HCT116 (cell line): ENCODE results near the gene FAM83G. TPM values are rescaled to one million over a fixed set of nuclear protein-coding genes. Genes with fewer than 3 reads are reported as not detected.

Experiments
- ATAC-seq: fragments of 200-7000 bp; cut with Tn5 transposase; 2 replicates; pipeline ENCODE4 v1.9.1; 2020; ENCODE audit warnings: mild to moderate bottlenecking, moderate library complexity
- BruUV-seq: library from RNA; stranded (reverse); fragments of 400-500 nt; replicated peaks from 2 replicates; lab custom pipeline; 2021; lab: Mats Ljungman, UMichigan
- CTCF ChIA-PET: fragments of 300-600 bp; sonication (Branson Sonifier 250); formaldehyde crosslinking; loops from one replicate; lab custom pipeline; 2021; ENCODE audit warnings: antibody characterized with exemption; lab: Charles Lee
- POLR2A ChIA-PET: fragments of 300-600, 350-600 bp; sonication (Branson Sonifier 250); formaldehyde crosslinking; loops from one replicate; lab custom pipeline; 2021; ENCODE audit warnings: antibody characterized with exemption; lab: Charles Lee
- RAD21 ChIA-PET, 2 experiments: fragments of 300-600 bp; sonication (Branson Sonifier 250); formaldehyde crosslinking; loops; one replicate each; lab custom pipeline; 2023; ENCODE audit warnings: low total read pairs in 2 of 2; ENCODE audit not compliant: uncharacterized antibody in 2 of 2, unreplicated experiment in 2 of 2, low non-redundant PET in 1 of 2; lab: Charles Lee
- DNase-seq: peaks from one replicate; pipeline ENCODE4 v3.0.0-alpha.2; 2010; ENCODE audit warnings: low read depth, low spot score
- H2AFZ ChIP-seq: fragments of 200-600 bp; shearing (Covaris generic), sonication (generic); 2 replicates; pipeline ENCODE4 v1.6.1; 2017; ENCODE audit warnings: low read depth, mixed run types, mixed read lengths, antibody characterized with exemption, low read length; ENCODE audit not compliant: poor library complexity, severe bottlenecking
- H3K27ac ChIP-seq: 2 replicates; pipeline ENCODE4 v1.5.1; 2012; ENCODE audit warnings: low read depth, low read length
- H3K27me3 ChIP-seq: fragments of 200-600 bp; sonication (generic); 2 replicates; pipeline ENCODE4 v1.6.1; 2016; ENCODE audit warnings: mixed run types, low read length, mixed read lengths; ENCODE audit not compliant: insufficient read depth
- H3K36me3 ChIP-seq, 2 experiments: fragments of 200-500 bp in 1 of 2; fragments of 200-600 bp in 1 of 2; sonication (Bioruptor generic) in 1 of 2; sonication (generic) in 1 of 2; 2 replicates each; pipeline versions ENCODE4 v1.5.1 to v1.6.1; 2014 to 2016; ENCODE audit warnings: low read length in 2 of 2, inconsistent platforms in 1 of 2, mixed read lengths in 1 of 2, mixed run types in 1 of 2; ENCODE audit not compliant: insufficient read depth in 2 of 2, control insufficient read depth in 1 of 2
- H3K4me1 ChIP-seq, 2 experiments: fragments of 200-600 bp in 1 of 2; sonication (generic) in 1 of 2; 2 replicates each; pipeline versions ENCODE4 v1.5.1 to v1.6.1; 2012 to 2017; ENCODE audit warnings: low read length in 2 of 2, inconsistent platforms in 1 of 2, mild to moderate bottlenecking in 1 of 2, mixed read lengths in 1 of 2, mixed run types in 1 of 2, moderate library complexity in 1 of 2; ENCODE audit not compliant: insufficient read depth in 2 of 2, control insufficient read depth in 1 of 2
- H3K4me2 ChIP-seq: fragments of 200-600 bp; sonication (generic); 2 replicates; pipeline ENCODE4 v1.6.1; 2017; ENCODE audit warnings: mixed run types, low read length, mixed read lengths
- H3K4me3 ChIP-seq, 2 experiments: fragments of 200-600 bp in 1 of 2; sonication (generic) in 1 of 2; replicated peaks in 1 of 2; 2 replicates each; pipeline ENCODE4 v1.5.1; 2011 to 2016; ENCODE audit warnings: low read length in 2 of 2, control low read depth in 1 of 2, low read depth in 1 of 2, mild to moderate bottlenecking in 1 of 2, mixed read lengths in 1 of 2, mixed run types in 1 of 2
- H3K79me2 ChIP-seq: fragments of 200-600 bp; sonication (generic); 2 replicates; pipeline ENCODE4 v1.6.1; 2017; ENCODE audit warnings: mild to moderate bottlenecking, mixed run types, low read length, moderate library complexity, mixed read lengths; ENCODE audit not compliant: insufficient read depth
- H3K9ac ChIP-seq: fragments of 200-600 bp; sonication (generic); 2 replicates; pipeline ENCODE4 v1.6.1; 2016; ENCODE audit warnings: low read length, mixed read lengths
- H3K9me2 ChIP-seq: fragments of 200-600 bp; sonication (generic), shearing (Covaris generic); 2 replicates; pipeline ENCODE4 v1.6.1; 2017; ENCODE audit warnings: mixed run types, mild to moderate bottlenecking, moderate library complexity; ENCODE audit not compliant: insufficient read depth
- H3K9me3 ChIP-seq, 2 experiments: fragments of 200-500 bp in 1 of 2; fragments of 200-600 bp in 1 of 2; sonication (Bioruptor generic) in 1 of 2; sonication (generic) in 1 of 2; 2 replicates each; pipeline ENCODE4 v1.6.1; 2014 to 2017; ENCODE audit warnings: low read length in 2 of 2, mixed read lengths in 2 of 2, inconsistent platforms in 1 of 2, low read depth in 1 of 2, mild to moderate bottlenecking in 1 of 2, mixed run types in 1 of 2, moderate library complexity in 1 of 2; ENCODE audit not compliant: control insufficient read depth in 1 of 2, insufficient read depth in 1 of 2
- H4K20me1 ChIP-seq: fragments of 200-600 bp; sonication (generic), shearing (Covaris generic); 2 replicates; pipeline ENCODE4 v1.6.1; 2017; ENCODE audit warnings: mixed run types, mild to moderate bottlenecking, moderate library complexity; ENCODE audit not compliant: insufficient read depth
- ATF3 ChIP-seq: IDR thresholded peaks from 2 replicates; pipeline ENCODE4 v1.6.1; 2012
- CBX3 ChIP-seq: IDR thresholded peaks from 2 replicates; pipeline ENCODE4 v1.6.1; 2012; ENCODE audit warnings: low read depth
- EGR1 ChIP-seq: IDR thresholded peaks from 2 replicates; pipeline ENCODE4 v1.6.1; 2012; ENCODE audit warnings: low read depth
- ELF1 ChIP-seq: IDR thresholded peaks from 2 replicates; pipeline ENCODE4 v1.6.1; 2012; ENCODE audit warnings: low read depth, borderline replicate concordance
- EZH2phosphoT487 ChIP-seq: fragments of 200-600 bp; IDR thresholded peaks from 2 replicates; pipeline ENCODE4 v1.6.1; 2018; ENCODE audit warnings: antibody characterized with exemption, borderline replicate concordance
- JUND ChIP-seq: IDR thresholded peaks from 2 replicates; pipeline ENCODE4 v1.6.1; 2012
- RAD21 ChIP-seq: IDR thresholded peaks from 2 replicates; pipeline ENCODE4 v1.6.1; 2012; ENCODE audit warnings: low read depth, mild to moderate bottlenecking
- SIN3A ChIP-seq: IDR thresholded peaks from 2 replicates; pipeline ENCODE4 v1.6.1; 2012; ENCODE audit warnings: low read depth
- SP1 ChIP-seq: IDR thresholded peaks from 2 replicates; pipeline ENCODE4 v1.6.1; 2012; ENCODE audit warnings: low read depth
- ZFX ChIP-seq: fragments of 450-650 bp; IDR thresholded peaks from 2 replicates; pipeline ENCODE4 v1.6.1; 2017
- ZNF274 ChIP-seq: fragments of 200-500 bp; sonication (Bioruptor generic); IDR thresholded peaks from 2 replicates; pipeline ENCODE4 v1.6.1; 2014; ENCODE audit warnings: mild to moderate bottlenecking, low read depth, low read length, inconsistent platforms
- intact Hi-C: fragments of 100-400 bp; cut with micrococcal nuclease; formaldehyde crosslinking; loops from 2 replicates; pipeline ENCODE4 v1.10.0; 2022
- total RNA-seq: library from RNA; stranded (reverse); gene quantifications from one replicate; pipeline ENCODE4 v1.2.1, GENCODE V29; 2021; ENCODE audit not compliant: unreplicated experiment

Gene FAM83G
- total RNA-seq, 1 experiment from 2014 or later, result 33.9 TPM

DNA sequence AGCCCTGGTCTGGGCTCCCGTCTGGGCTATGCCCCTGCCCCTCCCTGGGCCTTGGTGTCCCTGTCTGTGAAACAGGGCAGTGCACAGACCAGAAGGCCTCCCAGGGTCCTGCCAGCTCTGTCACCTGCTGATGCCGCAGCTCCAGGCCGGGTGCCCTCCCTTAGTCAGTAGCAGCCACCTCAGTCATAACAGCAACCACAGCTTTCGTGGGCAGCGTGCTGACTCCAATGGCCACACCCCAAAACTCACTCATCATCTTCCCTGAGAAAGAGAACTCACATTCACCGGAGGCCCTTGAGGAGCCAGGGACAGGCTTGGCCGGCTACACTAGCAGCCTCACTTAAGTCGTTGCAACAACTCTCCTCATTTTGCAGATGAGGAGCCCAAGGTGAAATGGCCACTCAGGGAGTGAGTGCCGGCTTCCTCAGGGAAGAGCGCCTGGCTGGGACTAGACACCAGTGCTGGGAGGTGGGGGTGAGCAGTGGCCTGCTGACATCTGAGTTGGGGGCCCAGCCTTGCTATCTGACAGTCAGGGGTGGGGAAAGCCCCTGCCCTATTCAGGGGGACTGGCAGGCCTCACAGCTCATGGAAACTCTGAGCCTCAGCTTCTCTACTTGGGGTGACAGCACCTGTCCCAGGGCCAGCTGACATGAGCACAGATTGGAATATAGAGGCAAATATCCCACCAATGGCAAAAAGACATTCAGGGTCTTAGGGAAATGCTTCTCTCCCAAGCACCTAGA, 30.0 kb downstream of the FAM83G start:
- Histone ChIP-seq H3K4me1 (peaks cover 9 to 17% of the 10 kb centered on the region in 2 experiments), H3K79me2 (peaks cover 14% of the 10 kb centered on the region), H3K9ac (no peak overlapping the region), H3K9me3 (no peaks in the 10 kb centered on the region), H3K36me3 (peaks cover 30 to 43% of the 10 kb centered on the region in 2 experiments; a peak in 3 of 4 replicates), H3K27me3 (no peaks in the 10 kb centered on the region), H3K4me2 (no peak overlapping the region), H3K27ac (no peak overlapping the region), H3K9me2 (no peaks in the 10 kb centered on the region), H3K4me3 (no peak overlapping the region), H2AFZ (no peak overlapping the region)
- BruUV-seq, result no TSS peak
- intact Hi-C loops, result no loop called here
- POLR2A ChIA-PET, result no interaction called here
- RAD21 ChIA-PET, result interaction anchor here in 1 of 2 experiments (1.5 kb wide), 1 partner anchor 14 kb away, joined by 3 read pairs; no protein-coding TSS in a partner anchor
- no peak for ATAC-seq
- DNase-seq, result no peak
- CTCF ChIA-PET, result no interaction called here
- TF ChIP-seq SP1, result no peak
- TF ChIP-seq, all 23 proteins: peak for 0
- no peaks in the 10 kb centered on the region for H4K20me1 ChIP-seq

DNA sequence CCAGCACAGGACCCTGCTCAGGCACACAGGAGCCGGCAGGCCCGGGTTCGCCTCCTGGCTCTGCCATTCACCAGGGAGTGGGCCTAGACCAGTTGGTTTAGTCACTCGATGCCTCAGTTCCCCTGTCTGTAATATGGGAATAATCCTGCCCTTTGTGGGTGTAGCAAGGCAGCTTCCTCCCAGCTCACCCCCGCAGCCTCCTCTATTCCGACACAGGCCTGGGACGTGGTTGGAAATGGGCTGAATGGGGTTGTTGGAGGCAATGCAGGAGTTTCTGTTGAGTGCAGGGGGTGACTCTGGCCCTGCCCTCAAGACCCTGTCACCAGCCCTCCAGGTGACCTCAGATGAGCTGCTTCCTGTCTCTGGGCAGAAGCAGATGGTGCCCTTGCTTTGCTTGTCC, 32.8 kb downstream of the FAM83G start:
- no peak overlapping the region for H2AFZ ChIP-seq
- DNase-seq, result no peak
- no peak overlapping the region for H3K4me3 ChIP-seq
- H3K9me2 ChIP-seq, result no peaks in the 10 kb centered on the region
- peaks cover 12% of the 10 kb centered on the region for H3K79me2 ChIP-seq
- H3K4me1 ChIP-seq, result peaks cover 21 to 41% of the 10 kb centered on the region in 2 experiments
- H4K20me1 ChIP-seq, result no peaks in the 10 kb centered on the region
- BruUV-seq, result no TSS peak
- no peaks in the 10 kb centered on the region for H3K27me3 ChIP-seq
- TF ChIP-seq CBX3 (no peak), SIN3A (no peak), EZH2phosphoT487 (no peak), JUND (no peak), ZNF274 (no peak), ZFX (no peak), RAD21 (no peak), ATF3 (no peak), ELF1 (no peak), EGR1 (no peak), SP1 (no peak)
- no peak overlapping the region for H3K27ac ChIP-seq
- ChIA-PET RAD21 (no interaction called here), CTCF (no interaction called here), POLR2A (no interaction called here)
- no peaks in the 10 kb centered on the region for H3K9me3 ChIP-seq
- H3K4me2 ChIP-seq, result no peak overlapping the region
- no peak for ATAC-seq
- H3K36me3 ChIP-seq, result peaks cover 13 to 19% of the 10 kb centered on the region in 2 experiments; a peak in 3 of 4 replicates
- intact Hi-C loops, result no loop called here
- no peak overlapping the region for H3K9ac ChIP-seq
